Measurements from ENCODE around the gene TTC23.

- TF ChIP-seq POLR2AphosphoS5 (IDR thresholded peaks at IDR 0.05; ENCODE audit: borderline replicate concordance, low read depth, low read length): no peak
- no peak for TF ChIP-seq EZH2 (IDR thresholded peaks at IDR 0.05)
- TF ChIP-seq FOXP2 (optimal IDR thresholded peaks at IDR 0.05; ENCODE audit: control extremely low read depth, extremely low read length, insufficient read depth): no peak
These were observed 139.8 kb downstream of the TTC23 start for GRCh38 chr15:99109555-99110021.
